Amniotic epithelial cell (primary cell): Measurements from ENCODE around the gene CLCN7.

ENCODE experiments used
- DNase-seq: peaks from one replicate; pipeline ENCODE4 v3.0.0-alpha.2; 2010; ENCODE audit warnings: low read depth

Gene CLCN7

DNA sequence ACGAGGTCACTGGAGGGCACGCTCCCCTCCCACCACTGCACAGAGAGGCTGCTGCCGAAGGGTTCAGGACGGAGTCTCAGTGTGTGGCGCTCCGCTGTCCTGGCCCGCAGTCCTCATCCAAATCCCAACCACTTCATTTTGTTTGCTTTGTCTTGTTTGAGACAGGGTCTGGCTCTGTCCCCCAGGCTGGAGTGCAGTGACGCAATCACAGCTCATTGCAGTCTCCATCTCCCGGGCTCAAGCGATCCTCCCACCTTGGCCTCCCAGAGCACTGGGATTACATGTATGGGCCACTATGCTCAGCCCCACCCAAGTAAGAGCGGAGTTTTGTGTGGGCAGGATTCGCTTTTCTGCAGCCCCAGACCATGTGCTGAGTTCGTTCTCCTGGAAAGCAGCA, 73.1 kb downstream of the CLCN7 start:
- DNase-seq: no peak

GRCh38 chr16:1401061-1401757, 73.6 kb downstream of the CLCN7 start:
- DNase-seq: no peak

GRCh38 chr16:1398826-1399581, 75.8 kb downstream of the CLCN7 start:
- no peak for DNase-seq

GRCh38 chr16:1398351-1398750, 76.5 kb downstream of the CLCN7 start:
- DNase-seq: no peak

DNA sequence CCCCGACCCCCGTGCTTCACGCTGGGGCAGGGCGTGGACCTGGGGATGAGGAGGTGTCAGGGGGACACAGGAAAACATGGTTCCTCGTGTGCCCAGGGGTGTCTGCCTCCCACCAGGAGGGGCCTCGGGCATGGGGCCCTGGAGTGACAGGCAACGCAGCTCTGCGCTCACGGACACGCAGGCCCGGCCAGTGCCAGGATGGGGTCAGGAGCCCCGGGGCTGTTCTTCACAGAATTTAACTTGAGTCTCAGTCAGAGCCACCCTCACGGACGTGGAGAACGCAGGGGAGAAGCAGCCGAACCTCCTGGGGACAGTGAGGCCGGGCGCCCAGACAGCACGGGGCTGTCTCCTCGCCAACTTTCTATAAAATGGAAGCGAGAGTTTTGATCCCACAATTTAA, 77.0 kb downstream of the CLCN7 start:
- no peak for DNase-seq

DNA sequence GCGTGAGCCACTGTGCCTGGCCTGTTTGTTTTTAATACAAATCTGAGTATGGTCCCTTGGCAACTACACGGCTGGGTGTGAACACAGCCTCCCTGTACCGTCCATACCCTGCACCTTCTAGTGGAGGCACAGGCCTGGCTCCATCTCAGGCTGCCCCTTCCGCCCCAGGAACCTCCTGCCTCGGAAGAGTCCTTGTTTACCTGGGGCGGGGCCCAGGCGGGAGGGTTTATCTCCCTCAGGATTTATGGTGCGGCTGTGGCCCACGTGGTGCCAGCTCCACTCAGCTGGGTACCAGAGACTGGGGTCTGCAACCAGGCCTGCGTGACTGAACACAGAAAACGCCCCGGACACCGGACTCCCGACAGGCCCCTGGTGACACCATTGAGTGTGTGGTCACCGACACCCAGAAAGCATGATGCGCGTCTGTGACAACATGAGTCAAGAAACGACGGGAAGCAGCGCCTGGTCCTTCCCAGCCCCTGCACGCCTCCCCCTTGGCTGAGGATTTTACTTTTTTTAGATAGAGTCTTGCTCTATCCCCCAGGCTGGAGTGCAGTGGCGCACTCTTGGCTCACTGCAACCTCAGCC, 79.3 kb downstream of the CLCN7 start:
- DNase-seq: no peak
